Activated naive CD4-positive, alpha-beta T cell treated with anti-CD3 and anti-CD28 coated beads, Interleukin-2, amount 50 U/mL, for 16 hours (primary cell): ENCODE measurements around the gene DPYSL3.

Source experiments
- DNase-seq: peaks from one replicate; pipeline ENCODE4 v3.0.0-alpha.2; 2020

Gene DPYSL3

GRCh38 chr5:147512659-147513379 lies 3.0 kb upstream of the DPYSL3 start:
- no peak for DNase-seq

- no peak for DNase-seq
These were observed 1.0 kb upstream of the DPYSL3 start for GRCh38 chr5:147510885-147511284.

GRCh38 chr5:147509041-147509709 lies 693 bp downstream of the DPYSL3 start:
- DNase-seq: no peak

GRCh38 chr5:147508711-147509040 lies 1.2 kb downstream of the DPYSL3 start:
- no peak for DNase-seq

- DNase-seq: no peak
These were observed 2.3 kb downstream of the DPYSL3 start for GRCh38 chr5:147507480-147508126.

- no peak for DNase-seq
These were observed 5.3 kb downstream of the DPYSL3 start for GRCh38 chr5:147504535-147504934.

- DNase-seq: no peak
These were observed 5.9 kb downstream of the DPYSL3 start for GRCh38 chr5:147504011-147504410.

- DNase-seq: no peak
These were observed 18.9 kb downstream of the DPYSL3 start for GRCh38 chr5:147490989-147491388.

GRCh38 chr5:147487031-147487750 lies 22.7 kb downstream of the DPYSL3 start:
- DNase-seq: no peak

GRCh38 chr5:147485814-147486213 lies 24.1 kb downstream of the DPYSL3 start:
- DNase-seq: no peak

GRCh38 chr5:147485046-147485445 lies 24.8 kb downstream of the DPYSL3 start:
- DNase-seq: no peak

GRCh38 chr5:147484708-147485020 lies 25.2 kb downstream of the DPYSL3 start:
- DNase-seq: no peak

- no peak for DNase-seq
These were observed 25.7 kb downstream of the DPYSL3 start for GRCh38 chr5:147483961-147484707.

- no peak for DNase-seq
These were observed 26.6 kb downstream of the DPYSL3 start for GRCh38 chr5:147483188-147483790.

GRCh38 chr5:147482706-147483180 lies 27.1 kb downstream of the DPYSL3 start:
- no peak for DNase-seq

- no peak for DNase-seq
These were observed 27.8 kb downstream of the DPYSL3 start for GRCh38 chr5:147481874-147482705.

- DNase-seq: no peak
These were observed 28.5 kb downstream of the DPYSL3 start for GRCh38 chr5:147481376-147481775.

- no peak for DNase-seq
These were observed 29.9 kb downstream of the DPYSL3 start for GRCh38 chr5:147479949-147480348.

- no peak for DNase-seq
These were observed 30.4 kb downstream of the DPYSL3 start for GRCh38 chr5:147479444-147479843.

- no peak for DNase-seq
These were observed 35.7 kb downstream of the DPYSL3 start for GRCh38 chr5:147474140-147474539.

- DNase-seq: no peak
These were observed 37.0 kb downstream of the DPYSL3 start for GRCh38 chr5:147472664-147473475.
